B cell (primary cell): ENCODE measurements around the gene DZANK1. TPM values are rescaled to one million over a fixed set of nuclear protein-coding genes. Genes with fewer than 3 reads are reported as not detected.

ENCODE experiments used
- ATAC-seq: fragments of 200-7000 bp; cut with Tn5 transposase; one replicate; pipeline ENCODE4 v1.10.0; 2021; ENCODE audit warnings: low read depth, mild to moderate bottlenecking, moderate number of reproducible peaks, moderate library complexity
- CTCF ChIA-PET: fragments of 350-600 bp; sonication (Branson Sonifier 250); formaldehyde crosslinking; loops from one replicate; lab custom pipeline; 2021; ENCODE audit warnings: antibody characterized with exemption, inconsistent platforms; lab: Charles Lee
- POLR2A ChIA-PET: fragments of 350-600 bp; sonication (Branson Sonifier 250); formaldehyde crosslinking; loops from one replicate; lab custom pipeline; 2021; ENCODE audit warnings: antibody characterized with exemption; lab: Charles Lee
- DNase-seq: peaks from one replicate; pipeline ENCODE4 v3.0.0; 2013
- H2AFZ ChIP-seq: 2 replicates; pipeline ENCODE4 v1.6.1; 2012; ENCODE audit warnings: mild to moderate bottlenecking, low read depth, low read length; ENCODE audit not compliant: insufficient read depth, poor library complexity, severe bottlenecking
- H3K27ac ChIP-seq, 2 donors: 1 replicate in 1 of 2; 2 replicates in 1 of 2; pipeline ENCODE4 v1.5.1; 2012 to 2013; ENCODE audit warnings: low read length in 2 of 2, mild to moderate bottlenecking in 2 of 2, moderate library complexity in 1 of 2
- H3K27me3 ChIP-seq, 4 experiments: fragments of 200-600 bp in 1 of 4; sonication (generic) in 1 of 4; replicated peaks in 1 of 4; 1 replicate in 2 of 4; 2 replicates in 2 of 4; pipeline versions ENCODE4 v1.6.1 to v1.7.0; 2013 to 2016; ENCODE audit warnings: low read length in 3 of 4, mild to moderate bottlenecking in 2 of 4, mixed read lengths in 1 of 4, moderate library complexity in 1 of 4; ENCODE audit not compliant: insufficient read depth in 4 of 4, control insufficient read depth in 3 of 4; ENCODE audit errors: control extremely low read depth in 1 of 4
- H3K36me3 ChIP-seq, 2 experiments: replicated peaks in 1 of 2; 1 replicate in 1 of 2; 2 replicates in 1 of 2; pipeline versions ENCODE4 v1.6.1 to v1.7.1; 2013; ENCODE audit warnings: low read length in 1 of 2; ENCODE audit not compliant: insufficient read depth in 2 of 2, control insufficient read depth in 1 of 2; ENCODE audit errors: control extremely low read depth in 1 of 2, extremely low read depth in 1 of 2
- H3K4me1 ChIP-seq, 2 donors: fragments of 200-600 bp in 1 of 2; sonication (generic) in 1 of 2; 1 replicate in 1 of 2; 2 replicates in 1 of 2; pipeline versions ENCODE4 v1.5.1 to v1.6.1; 2013 to 2017; ENCODE audit warnings: low read length in 2 of 2; ENCODE audit not compliant: control insufficient read depth in 2 of 2, insufficient read depth in 2 of 2
- H3K4me2 ChIP-seq: replicated peaks from 2 replicates; pipeline ENCODE3; 2012; ENCODE audit warnings: mild to moderate bottlenecking, low read depth, low read length; ENCODE audit not compliant: poor library complexity, severe bottlenecking
- H3K4me3 ChIP-seq, 5 experiments: fragments of 200-600 bp in 1 of 5; sonication (generic) in 1 of 5; 1 replicate in 3 of 5; 2 replicates in 2 of 5; pipeline versions ENCODE4 v1.5.1 to v1.7.0; 2011 to 2016; ENCODE audit warnings: low read length in 4 of 5, mild to moderate bottlenecking in 4 of 5, low read depth in 2 of 5, control low read depth in 1 of 5, moderate library complexity in 1 of 5; ENCODE audit not compliant: insufficient read depth in 1 of 5; ENCODE audit errors: control extremely low read depth in 1 of 5, extremely low read depth in 1 of 5
- H3K79me2 ChIP-seq: fragments of 200-600 bp; sonication (generic); one replicate; pipeline ENCODE4 v1.6.0; 2016; ENCODE audit warnings: low read length; ENCODE audit not compliant: control insufficient read depth, insufficient read depth
- H3K9ac ChIP-seq: fragments of 200-600 bp; sonication (generic); 2 replicates; pipeline ENCODE4 v1.6.1; 2017; ENCODE audit warnings: mild to moderate bottlenecking, low read length, moderate library complexity
- H3K9me3 ChIP-seq, 3 donors: one replicate each; pipeline versions ENCODE4 v1.6.1 to v1.7.1; 2013; ENCODE audit warnings: low read length in 2 of 3; ENCODE audit not compliant: control insufficient read depth in 2 of 3, insufficient read depth in 1 of 3; ENCODE audit errors: control extremely low read depth in 1 of 3
- H4K20me1 ChIP-seq: 2 replicates; pipeline ENCODE4 v1.6.0; 2012; ENCODE audit warnings: mild to moderate bottlenecking, low read length; ENCODE audit not compliant: insufficient read depth, control insufficient read depth, poor library complexity, severe bottlenecking
- H3K27ac Mint-ChIP-seq: one replicate; pipeline ENCODE4 v1.8.0; 2021; ENCODE audit warnings: mixed read lengths
- H3K27me3 Mint-ChIP-seq: one replicate; pipeline ENCODE4 v1.8.0; 2021; ENCODE audit warnings: mixed read lengths
- H3K4me1 Mint-ChIP-seq: one replicate; pipeline ENCODE4 v1.8.0; 2021; ENCODE audit warnings: mixed read lengths
- H3K4me3 Mint-ChIP-seq: one replicate; pipeline ENCODE4 v1.8.0; 2021; ENCODE audit warnings: mixed read lengths
- H3K9me3 Mint-ChIP-seq: one replicate; pipeline ENCODE4 v1.8.0; 2022; ENCODE audit warnings: mixed read lengths; ENCODE audit not compliant: insufficient read depth
- EZH2 ChIP-seq: IDR thresholded peaks from 2 replicates; pipeline ENCODE4 v1.6.1; 2012; ENCODE audit warnings: borderline replicate concordance, low read depth, mild to moderate bottlenecking, moderate library complexity, low read length; ENCODE audit not compliant: insufficient read depth, poor library complexity, severe bottlenecking
- WGBS: methylation state at CpG from one replicate; pipeline ENCODE4 v1.1.5; 2013; ENCODE audit warnings: missing lambda C conversion rate; ENCODE audit not compliant: insufficient coverage; 5-methylcytosine and 5-hydroxymethylcytosine counted together
- intact Hi-C: fragments of 100-400 bp; cut with micrococcal nuclease; formaldehyde crosslinking; loops from one replicate; pipeline ENCODE4 v1.10.0; 2022
- polyA plus RNA-seq: library from polyadenylated mRNA; depleted of rRNA; stranded (reverse); fragments of >200 nt; gene quantifications from 2 replicates; pipeline ENCODE4 v1.2.3, GENCODE V29; 2012
- total RNA-seq, 2 donors: library from RNA; stranded (reverse); fragments of 120-200 nt in 1 of 2; gene quantifications; 1 replicate in 1 of 2; 2 replicates in 1 of 2; pipeline versions ENCODE4 v1.2.3 to v1.2.4, GENCODE V29; 2013 to 2022
- TF ChIP-seq, protein P1 (sequence below): fragments of 200-600 bp; IDR thresholded peaks from one replicate; pipeline ENCODE4 v1.8.0; 2022; ENCODE audit warnings: antibody characterized with exemption, mild to moderate bottlenecking

The DZANK1 gene
- total and polyA plus RNA-seq, 2 donors (not counting 1 experiment from before 2014, with no cell fraction given) = 2.8 to 5.6 TPM

DNA sequence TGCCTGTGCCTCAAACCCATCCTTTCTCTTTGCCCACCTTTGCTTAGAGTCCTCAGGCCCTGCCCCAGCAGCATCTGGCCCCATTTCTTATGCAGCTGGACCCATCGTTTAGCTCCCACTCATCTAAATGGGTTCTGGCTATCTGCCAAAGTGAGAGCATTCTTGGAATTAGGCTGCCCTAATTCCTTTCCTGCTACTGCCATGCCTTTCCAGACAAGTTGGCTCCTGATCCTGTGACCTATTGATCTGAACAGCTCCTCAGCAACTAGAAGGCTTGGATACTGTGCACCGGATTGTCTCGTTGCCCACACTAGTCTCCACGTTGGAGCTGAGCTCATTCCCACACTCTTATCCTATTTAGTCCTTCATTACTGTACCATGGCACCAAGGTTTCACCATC, 22.9 kb downstream of the DZANK1 start:
- CTCF ChIA-PET = no interaction called here
- Histone ChIP-seq H3K4me1 (no peaks in the 10 kb centered on the region), H3K36me3 (no peaks in the 10 kb centered on the region), H3K27ac (no peak overlapping the region), H3K9me3 (no peaks in the 10 kb centered on the region), H3K27me3 (no peaks in the 10 kb centered on the region), H2AFZ (no peak overlapping the region), H3K79me2 (no peaks in the 10 kb centered on the region), H3K4me3 (no peak overlapping the region), H3K4me2 (no peak overlapping the region), H3K9ac (no peak overlapping the region), H4K20me1 (no peaks in the 10 kb centered on the region)
- DNase-seq (no peak), ATAC-seq (no peak)
- H3K27me3 Mint-ChIP-seq = no peaks in the 10 kb centered on the region
- intact Hi-C loops = no loop called here
- H3K4me1 Mint-ChIP-seq = no peaks in the 10 kb centered on the region
- no peak overlapping the region for H3K27ac Mint-ChIP-seq
- no peak for TF ChIP-seq EZH2
- TF ChIP-seq, protein P1, sequence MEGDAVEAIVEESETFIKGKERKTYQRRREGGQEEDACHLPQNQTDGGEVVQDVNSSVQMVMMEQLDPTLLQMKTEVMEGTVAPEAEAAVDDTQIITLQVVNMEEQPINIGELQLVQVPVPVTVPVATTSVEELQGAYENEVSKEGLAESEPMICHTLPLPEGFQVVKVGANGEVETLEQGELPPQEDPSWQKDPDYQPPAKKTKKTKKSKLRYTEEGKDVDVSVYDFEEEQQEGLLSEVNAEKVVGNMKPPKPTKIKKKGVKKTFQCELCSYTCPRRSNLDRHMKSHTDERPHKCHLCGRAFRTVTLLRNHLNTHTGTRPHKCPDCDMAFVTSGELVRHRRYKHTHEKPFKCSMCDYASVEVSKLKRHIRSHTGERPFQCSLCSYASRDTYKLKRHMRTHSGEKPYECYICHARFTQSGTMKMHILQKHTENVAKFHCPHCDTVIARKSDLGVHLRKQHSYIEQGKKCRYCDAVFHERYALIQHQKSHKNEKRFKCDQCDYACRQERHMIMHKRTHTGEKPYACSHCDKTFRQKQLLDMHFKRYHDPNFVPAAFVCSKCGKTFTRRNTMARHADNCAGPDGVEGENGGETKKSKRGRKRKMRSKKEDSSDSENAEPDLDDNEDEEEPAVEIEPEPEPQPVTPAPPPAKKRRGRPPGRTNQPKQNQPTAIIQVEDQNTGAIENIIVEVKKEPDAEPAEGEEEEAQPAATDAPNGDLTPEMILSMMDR = no peak
- H3K4me3 Mint-ChIP-seq = no peak overlapping the region
- POLR2A ChIA-PET = no interaction called here
- WGBS = 98% methylated on average over 4 of the region's 4 CpGs
- no peaks in the 10 kb centered on the region for H3K9me3 Mint-ChIP-seq

GRCh38 chr20:18440403-18440802, 26.4 kb downstream of the DZANK1 start:
- intact Hi-C loops = no loop called here
- H3K27ac Mint-ChIP-seq = no peak overlapping the region
- H4K20me1 ChIP-seq = no peaks in the 10 kb centered on the region
- no peaks in the 10 kb centered on the region for H3K79me2 ChIP-seq
- H3K9me3 ChIP-seq = peaks cover 0 to 8% (median 2%) of the 10 kb centered on the region in 3 donors
- H2AFZ ChIP-seq = no peak overlapping the region
- no peaks in the 10 kb centered on the region for H3K27me3 Mint-ChIP-seq
- peaks cover 7% of the 10 kb centered on the region for H3K4me1 Mint-ChIP-seq
- H3K9me3 Mint-ChIP-seq = no peaks in the 10 kb centered on the region
- no peak overlapping the region for H3K9ac ChIP-seq
- no peaks in the 10 kb centered on the region for H3K27me3 ChIP-seq
- H3K4me3 ChIP-seq = no peak overlapping the region
- POLR2A ChIA-PET = no interaction called here
- ATAC-seq (no peak), DNase-seq (no peak)
- no peak overlapping the region for H3K4me3 Mint-ChIP-seq
- CTCF ChIA-PET = no interaction called here
- H3K4me2 ChIP-seq = no peak overlapping the region
- TF ChIP-seq, protein P1 = no peak
- TF ChIP-seq EZH2 = no peak
- no peaks in the 10 kb centered on the region for H3K36me3 ChIP-seq
- H3K27ac ChIP-seq = no peak overlapping the region
- WGBS = 89% methylated on average over 1 of the region's 1 CpG
- peaks cover 7 to 9% of the 10 kb centered on the region in 2 donors for H3K4me1 ChIP-seq
